ENCODE results near the gene KCTD15.

KCTD15 gene

DNA sequence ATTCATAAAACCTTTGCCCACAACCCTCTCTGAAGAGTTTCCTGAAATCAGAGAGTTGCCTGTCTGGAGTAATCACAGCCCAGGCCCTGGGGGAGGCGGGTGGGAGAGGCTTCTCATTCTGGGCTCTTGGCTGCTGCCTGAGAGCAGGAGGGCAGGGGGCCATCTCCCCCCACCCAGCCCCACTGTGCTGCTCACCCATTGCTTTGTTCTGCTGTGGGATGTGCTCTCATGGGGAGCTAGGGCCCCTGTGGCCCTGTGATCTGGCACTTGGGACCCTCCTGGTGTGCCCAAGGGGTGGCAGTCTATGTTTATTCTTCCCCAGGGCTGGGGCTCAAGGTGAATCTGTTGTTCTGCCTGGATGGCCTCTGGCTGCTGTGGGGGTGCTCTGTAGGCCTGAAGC, 6.1 kb downstream of the KCTD15 start:
- Histone ChIP-seq H3K36me3 (ENCODE audit: low read length) (no peaks in the 10 kb centered on the region), H3K9me2 (replicated peaks; ENCODE audit: insufficient read depth, low read length) (no peaks in the 10 kb centered on the region), H3K27me3 (ENCODE audit: low read length) (no peaks in the 10 kb centered on the region), H3K9me3 (ENCODE audit: insufficient read depth, low read length) (no peaks in the 10 kb centered on the region), H3F3A (ENCODE audit: insufficient read depth) (no peaks in the 10 kb centered on the region), H4K20me1 (ENCODE audit: low read depth, low read length) (no peaks in the 10 kb centered on the region), H3K4me2 (ENCODE audit: low read depth, low read length, poor library complexity, severe bottlenecking) (no peak overlapping the region), H3K79me2 (ENCODE audit: insufficient read depth, low read length) (no peaks in the 10 kb centered on the region), H3K27ac (ENCODE audit: low read depth, low read length) (no peak overlapping the region), H2AFZ (ENCODE audit: low read depth, low read length, severe bottlenecking) (no peak overlapping the region), H3K4me3 (ENCODE audit: insufficient read depth, low read length, poor library complexity, severe bottlenecking) (no peak overlapping the region), H3K9ac (ENCODE audit: low read length) (no peak overlapping the region)
- TF ChIP-seq, protein P1, sequence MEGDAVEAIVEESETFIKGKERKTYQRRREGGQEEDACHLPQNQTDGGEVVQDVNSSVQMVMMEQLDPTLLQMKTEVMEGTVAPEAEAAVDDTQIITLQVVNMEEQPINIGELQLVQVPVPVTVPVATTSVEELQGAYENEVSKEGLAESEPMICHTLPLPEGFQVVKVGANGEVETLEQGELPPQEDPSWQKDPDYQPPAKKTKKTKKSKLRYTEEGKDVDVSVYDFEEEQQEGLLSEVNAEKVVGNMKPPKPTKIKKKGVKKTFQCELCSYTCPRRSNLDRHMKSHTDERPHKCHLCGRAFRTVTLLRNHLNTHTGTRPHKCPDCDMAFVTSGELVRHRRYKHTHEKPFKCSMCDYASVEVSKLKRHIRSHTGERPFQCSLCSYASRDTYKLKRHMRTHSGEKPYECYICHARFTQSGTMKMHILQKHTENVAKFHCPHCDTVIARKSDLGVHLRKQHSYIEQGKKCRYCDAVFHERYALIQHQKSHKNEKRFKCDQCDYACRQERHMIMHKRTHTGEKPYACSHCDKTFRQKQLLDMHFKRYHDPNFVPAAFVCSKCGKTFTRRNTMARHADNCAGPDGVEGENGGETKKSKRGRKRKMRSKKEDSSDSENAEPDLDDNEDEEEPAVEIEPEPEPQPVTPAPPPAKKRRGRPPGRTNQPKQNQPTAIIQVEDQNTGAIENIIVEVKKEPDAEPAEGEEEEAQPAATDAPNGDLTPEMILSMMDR (IDR thresholded peaks at IDR 0.05; ENCODE audit: insufficient read depth, low read length, poor library complexity, severe bottlenecking), result no peak
- no peak for TF ChIP-seq EZH2phosphoT487 (conservative IDR thresholded peaks at IDR 0.05; ENCODE audit: low read length)

DNA sequence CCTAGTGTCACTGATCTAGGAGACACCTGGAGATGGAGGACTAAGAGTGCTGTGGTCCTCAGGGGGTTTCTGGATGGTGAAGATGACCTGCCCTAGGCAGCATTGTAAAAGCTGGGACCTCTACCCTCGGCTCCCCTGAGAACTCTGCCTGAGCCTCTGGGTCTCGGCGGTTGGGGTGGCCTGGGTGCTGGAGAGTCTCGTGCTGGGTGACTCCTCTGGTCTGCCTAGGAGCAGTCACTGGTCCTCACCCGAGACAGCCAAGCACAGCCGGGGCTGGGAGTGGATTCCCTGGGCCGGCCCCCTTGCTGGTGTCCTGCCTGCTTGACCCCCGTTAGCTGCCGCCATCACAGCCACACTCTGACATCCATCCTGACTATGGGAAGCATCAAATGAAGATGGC, 6.7 kb downstream of the KCTD15 start:
- H3K27ac ChIP-seq (ENCODE audit: low read depth, low read length), result no peak overlapping the region
- no peaks in the 10 kb centered on the region for H3K36me3 ChIP-seq (ENCODE audit: low read length)
- H3K9me2 ChIP-seq (replicated peaks; ENCODE audit: insufficient read depth, low read length), result no peaks in the 10 kb centered on the region
- no peaks in the 10 kb centered on the region for H3F3A ChIP-seq (ENCODE audit: insufficient read depth)
- no peak overlapping the region for H2AFZ ChIP-seq (ENCODE audit: low read depth, low read length, severe bottlenecking)
- no peaks in the 10 kb centered on the region for H4K20me1 ChIP-seq (ENCODE audit: low read depth, low read length)
- H3K79me2 ChIP-seq (ENCODE audit: insufficient read depth, low read length), result no peaks in the 10 kb centered on the region
- no peak overlapping the region for H3K4me2 ChIP-seq (ENCODE audit: low read depth, low read length, poor library complexity, severe bottlenecking)
- no peak overlapping the region for H3K9ac ChIP-seq (ENCODE audit: low read length)
- TF ChIP-seq, protein P1 (IDR thresholded peaks at IDR 0.05; ENCODE audit: insufficient read depth, low read length, poor library complexity, severe bottlenecking), result no peak
- TF ChIP-seq EZH2phosphoT487 (conservative IDR thresholded peaks at IDR 0.05; ENCODE audit: low read length), result no peak
- H3K27me3 ChIP-seq (ENCODE audit: low read length), result no peaks in the 10 kb centered on the region
- H3K4me3 ChIP-seq (ENCODE audit: insufficient read depth, low read length, poor library complexity, severe bottlenecking), result no peak overlapping the region
- H3K9me3 ChIP-seq (ENCODE audit: insufficient read depth, low read length), result no peaks in the 10 kb centered on the region

DNA sequence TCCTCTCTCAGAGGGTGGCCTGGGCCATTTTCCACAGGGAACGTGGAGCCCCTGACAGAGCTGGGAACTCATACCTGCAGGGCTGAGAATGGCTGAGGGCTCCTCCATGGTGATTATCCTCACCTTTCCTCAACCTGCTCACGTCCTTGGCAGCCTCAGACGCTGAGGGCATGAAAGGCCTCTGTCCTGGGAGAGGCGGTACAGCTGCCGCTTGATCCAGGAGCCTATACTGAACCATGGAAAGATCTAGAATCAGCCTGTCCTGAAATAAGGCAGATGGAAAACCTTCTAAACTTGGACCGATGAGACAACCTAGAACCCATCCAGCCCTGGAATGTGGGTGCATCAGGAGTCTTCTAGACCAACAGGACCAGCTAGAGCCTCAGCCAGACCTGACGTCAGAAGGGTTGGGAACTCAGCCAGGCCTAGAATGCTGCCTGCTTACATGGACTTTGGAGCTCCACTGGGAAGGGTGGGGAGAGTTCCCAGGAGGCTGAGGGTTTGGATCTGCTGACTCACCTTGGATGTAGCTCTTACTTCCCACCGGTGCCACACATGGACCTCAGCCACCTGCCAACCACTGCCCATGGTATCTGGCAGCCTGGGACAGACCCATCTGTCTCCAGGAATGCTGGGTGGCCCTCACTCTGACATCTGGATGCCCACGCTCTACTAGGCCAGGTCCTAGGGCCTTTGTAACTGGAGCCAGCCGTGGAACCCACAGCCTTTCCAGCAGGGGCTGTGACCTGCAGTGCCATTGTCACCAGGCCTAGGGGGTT, 7.5 kb downstream of the KCTD15 start:
- no peaks in the 10 kb centered on the region for H3K9me2 ChIP-seq (replicated peaks; ENCODE audit: insufficient read depth, low read length)
- no peak overlapping the region for H2AFZ ChIP-seq (ENCODE audit: low read depth, low read length, severe bottlenecking)
- H3K9me3 ChIP-seq (ENCODE audit: insufficient read depth, low read length), result no peaks in the 10 kb centered on the region
- no peaks in the 10 kb centered on the region for H3K27me3 ChIP-seq (ENCODE audit: low read length)
- no peak overlapping the region for H3K4me3 ChIP-seq (ENCODE audit: insufficient read depth, low read length, poor library complexity, severe bottlenecking)
- H3K9ac ChIP-seq (ENCODE audit: low read length), result no peak overlapping the region
- H4K20me1 ChIP-seq (ENCODE audit: low read depth, low read length), result no peaks in the 10 kb centered on the region
- no peaks in the 10 kb centered on the region for H3F3A ChIP-seq (ENCODE audit: insufficient read depth)
- H3K36me3 ChIP-seq (ENCODE audit: low read length), result no peaks in the 10 kb centered on the region
- H3K79me2 ChIP-seq (ENCODE audit: insufficient read depth, low read length), result no peaks in the 10 kb centered on the region
- no peak for TF ChIP-seq EZH2phosphoT487 (conservative IDR thresholded peaks at IDR 0.05; ENCODE audit: low read length)
- TF ChIP-seq, protein P1 (IDR thresholded peaks at IDR 0.05; ENCODE audit: insufficient read depth, low read length, poor library complexity, severe bottlenecking), result no peak
- H3K27ac ChIP-seq (ENCODE audit: low read depth, low read length), result no peak overlapping the region
- no peak overlapping the region for H3K4me2 ChIP-seq (ENCODE audit: low read depth, low read length, poor library complexity, severe bottlenecking)
